PC-9 (cell line): Measurements from ENCODE around the gene OR4K15.

Experiments used
- CTCF ChIP-seq: fragments of 200-600 bp; sonication (generic); conservative IDR thresholded peaks from 2 replicates; pipeline ENCODE4 v1.6.1; 2017; ENCODE audit warnings: mixed run types, antibody characterized with exemption, mild to moderate bottlenecking, moderate library complexity
- EZH2 ChIP-seq: fragments of 200-600 bp; sonication (generic); IDR thresholded peaks from 2 replicates; pipeline ENCODE4 v1.8.0; 2017; ENCODE audit warnings: antibody characterized with exemption, low read depth

GRCh38 chr14:19947413-19948090 lies 27.8 kb upstream of the OR4K15 start:
- TF ChIP-seq CTCF: no peak
- no peak for TF ChIP-seq EZH2
